Measurements from ENCODE around the gene RNF150.

The RNF150 gene

DNA sequence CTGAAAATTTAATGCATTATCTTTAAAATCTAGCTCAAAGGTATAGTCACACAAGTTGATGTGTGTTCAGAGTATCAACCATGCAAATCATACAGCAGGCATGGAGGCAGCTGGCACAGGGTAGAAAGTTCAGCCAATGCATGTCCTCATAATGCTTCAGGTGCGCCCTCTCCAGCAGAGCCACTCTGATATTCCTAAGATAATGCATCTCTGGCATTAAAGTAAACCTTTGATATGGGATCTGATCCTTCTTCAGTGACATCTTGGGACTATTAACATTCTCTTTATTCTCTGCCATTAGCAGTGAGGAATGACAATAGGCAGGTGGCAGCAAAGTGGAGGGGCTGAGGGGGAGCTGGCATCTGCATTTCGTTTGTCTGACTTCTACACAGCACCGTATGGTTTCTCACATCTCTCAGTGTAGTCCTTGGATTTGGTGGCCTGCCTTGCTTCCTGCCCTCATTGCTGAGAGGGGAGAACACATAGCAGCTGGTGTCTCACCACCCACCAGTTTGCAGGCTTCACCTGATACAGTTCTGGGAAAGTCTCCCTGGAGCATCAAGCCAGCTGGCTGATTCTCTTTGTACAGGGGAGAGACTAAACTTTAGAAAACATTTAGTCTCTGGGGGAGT lies 208.4 kb downstream of the RNF150 start:
- no peak for DNase-seq

DNA sequence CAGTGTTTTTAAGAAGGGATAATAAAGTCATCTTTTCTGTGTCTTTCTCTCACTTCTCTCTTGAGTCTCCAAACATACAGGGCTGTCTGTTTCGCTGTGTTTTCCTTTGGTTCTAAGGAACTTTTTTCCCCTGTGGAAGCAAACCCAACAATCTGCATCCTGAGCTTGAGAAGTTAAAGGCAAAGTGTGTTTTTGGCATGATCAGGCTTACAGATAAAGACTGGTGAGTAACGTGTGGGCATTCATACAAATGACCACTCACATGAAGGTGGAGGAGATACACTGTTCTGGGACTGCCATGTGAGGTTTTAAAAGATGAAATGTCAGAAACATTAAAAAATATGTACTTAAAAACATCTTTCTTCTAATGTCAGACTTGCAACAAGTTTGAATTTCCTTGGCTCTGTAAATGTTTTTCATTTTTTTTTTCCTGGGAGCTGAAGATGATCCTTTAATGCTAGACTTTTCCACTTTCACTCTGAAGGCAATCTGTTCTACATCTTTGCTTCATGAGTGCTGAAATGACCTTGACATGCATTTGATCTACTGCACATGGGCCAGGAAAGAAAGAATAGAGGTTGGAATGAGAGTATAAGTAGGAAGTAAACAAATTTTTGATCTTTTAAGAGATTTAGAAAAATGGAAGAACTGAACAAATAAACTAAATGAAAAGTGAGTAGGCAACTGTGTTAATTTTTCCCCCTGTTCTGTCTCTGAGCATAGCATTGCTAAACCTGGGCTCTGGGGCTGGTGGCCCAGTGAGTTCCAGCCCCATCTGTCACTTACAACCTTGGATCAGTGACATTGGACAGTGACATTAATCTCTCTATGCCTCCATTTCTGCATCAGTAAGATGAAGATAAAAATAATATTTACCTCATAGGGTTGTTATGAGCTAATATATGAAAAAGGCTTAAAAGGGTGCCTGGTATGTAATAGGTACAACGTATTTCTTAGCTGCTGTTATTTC lies 226.0 kb downstream of the RNF150 start:
- DNase-seq = no peak

DNA sequence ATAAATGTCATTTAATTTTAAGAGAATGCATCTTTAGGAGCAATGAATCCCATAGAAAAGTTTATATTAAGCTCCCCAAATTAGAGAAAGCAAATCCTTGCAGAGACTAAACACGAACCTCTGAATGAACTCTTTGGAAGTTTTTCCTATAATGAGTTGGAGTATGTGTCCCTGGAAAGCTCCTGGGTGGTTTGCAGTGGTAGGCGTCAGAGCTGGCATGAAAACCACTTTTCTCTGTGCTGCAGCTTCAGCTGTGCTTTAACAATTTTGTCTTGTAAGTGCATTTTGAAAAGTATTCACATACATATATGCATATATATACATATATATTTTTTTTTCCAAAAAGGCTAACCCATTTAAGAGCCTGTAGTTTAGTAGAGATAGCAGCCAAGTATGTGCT lies 228.4 kb downstream of the RNF150 start:
- no peak for DNase-seq

DNA sequence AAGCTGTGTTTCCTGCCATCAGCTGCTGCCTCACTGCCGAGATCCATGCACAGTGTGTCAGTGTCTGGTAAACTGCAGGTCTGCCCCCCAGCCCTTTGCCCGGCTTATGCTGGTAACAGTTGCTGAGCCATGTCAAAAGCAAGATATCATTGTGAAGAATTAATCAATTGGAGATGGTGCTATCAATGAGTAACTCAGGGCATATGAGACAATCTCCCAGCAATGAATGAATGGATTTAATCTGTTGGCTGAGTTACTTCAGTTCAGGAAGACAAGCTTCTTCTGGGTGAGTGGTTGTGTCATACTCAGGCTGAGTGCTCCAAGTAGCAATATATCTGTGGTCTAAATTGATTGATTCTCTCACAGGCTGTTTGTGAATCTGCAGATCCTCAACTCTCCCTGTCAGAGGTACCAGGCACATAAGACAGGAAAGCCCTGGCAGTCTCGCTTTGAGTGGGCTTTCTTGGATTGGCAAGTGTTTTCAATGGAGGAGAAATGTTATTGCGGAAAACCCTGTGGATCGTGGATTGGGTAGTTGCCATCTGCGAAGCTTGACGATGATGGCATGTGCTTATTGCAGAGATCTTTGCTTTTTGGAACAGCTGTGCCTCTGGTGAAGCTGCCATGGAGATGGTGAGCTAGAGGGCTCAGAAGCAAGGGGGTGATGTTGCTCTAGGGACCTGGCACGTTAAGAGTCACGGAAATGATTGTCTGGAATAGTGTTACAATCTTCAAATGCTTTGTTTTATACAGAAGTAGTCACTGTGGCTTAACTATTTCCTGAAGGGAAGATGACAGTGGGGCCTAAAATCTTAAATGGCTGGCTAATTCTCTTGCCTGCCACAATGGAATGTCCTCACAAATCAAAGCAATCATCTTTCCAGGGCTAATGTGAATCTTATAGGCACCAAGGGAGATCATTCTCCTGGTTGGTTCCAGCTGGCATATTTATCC lies 229.5 kb downstream of the RNF150 start:
- no peak for DNase-seq

- DNase-seq = no peak
Observed at GRCh38 chr4:140901736-140902336, 231.4 kb downstream of the RNF150 start.

GRCh38 chr4:140893939-140894338 lies 239.3 kb downstream of the RNF150 start:
- DNase-seq = no peak

GRCh38 chr4:140888054-140888453 lies 245.2 kb downstream of the RNF150 start:
- DNase-seq = no peak

DNA sequence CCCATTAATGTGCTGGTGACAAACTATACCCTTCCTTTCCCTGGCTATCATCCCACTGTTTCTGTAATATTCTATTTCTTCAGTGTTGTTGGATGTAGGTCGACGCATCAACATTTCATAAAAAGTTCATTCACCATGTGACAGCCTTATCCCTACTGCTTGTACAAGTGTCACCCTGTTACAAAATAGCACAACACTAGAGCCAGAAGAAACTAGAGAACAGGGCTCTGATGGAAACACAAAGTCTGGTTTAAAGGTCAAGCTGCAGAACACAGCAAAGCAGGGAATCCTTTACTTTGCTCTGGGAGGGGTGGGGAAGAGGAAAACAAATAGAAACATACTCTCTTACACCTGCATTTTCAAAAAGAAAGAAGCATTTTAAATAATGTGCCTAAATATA lies 245.8 kb downstream of the RNF150 start:
- DNase-seq = no peak

DNA sequence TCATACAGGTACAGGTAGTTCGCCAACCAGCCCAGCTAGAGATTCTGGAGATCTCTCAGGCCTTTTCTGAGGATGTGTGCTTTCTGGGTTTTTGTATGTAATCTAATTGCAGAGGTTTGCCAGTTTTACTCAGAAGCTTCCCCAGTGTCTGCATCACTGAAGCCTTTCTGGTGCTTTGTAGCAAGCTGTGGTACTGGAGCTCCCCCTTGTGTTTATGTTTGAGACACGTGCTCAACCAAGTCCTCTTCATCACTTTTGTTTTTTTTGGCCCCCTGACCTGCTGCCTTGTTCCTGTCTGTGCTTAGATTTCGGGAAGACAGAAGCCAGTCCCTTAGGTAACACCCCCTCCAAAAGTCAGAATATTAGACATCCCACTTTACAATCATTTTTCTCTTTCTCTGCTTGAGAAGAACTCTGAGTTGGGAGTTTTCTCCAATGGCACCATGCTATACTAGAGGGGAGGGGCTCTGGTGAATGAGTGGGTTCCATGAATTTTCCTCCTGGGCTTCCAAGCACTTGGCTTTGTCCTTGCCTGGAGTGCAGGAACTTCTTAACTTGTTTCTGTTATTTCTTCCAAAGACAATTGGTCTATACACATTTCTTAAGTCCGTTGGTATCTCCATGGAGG lies 248.7 kb downstream of the RNF150 start:
- DNase-seq = no peak

GRCh38 chr4:140877781-140878180 lies 255.5 kb downstream of the RNF150 start:
- DNase-seq = no peak

- no peak for DNase-seq
Observed at GRCh38 chr4:140876615-140877364, 256.5 kb downstream of the RNF150 start.

- DNase-seq = no peak
Observed at GRCh38 chr4:140875746-140876452, 257.4 kb downstream of the RNF150 start.

GRCh38 chr4:140874056-140874455 lies 259.2 kb downstream of the RNF150 start:
- no peak for DNase-seq

DNA sequence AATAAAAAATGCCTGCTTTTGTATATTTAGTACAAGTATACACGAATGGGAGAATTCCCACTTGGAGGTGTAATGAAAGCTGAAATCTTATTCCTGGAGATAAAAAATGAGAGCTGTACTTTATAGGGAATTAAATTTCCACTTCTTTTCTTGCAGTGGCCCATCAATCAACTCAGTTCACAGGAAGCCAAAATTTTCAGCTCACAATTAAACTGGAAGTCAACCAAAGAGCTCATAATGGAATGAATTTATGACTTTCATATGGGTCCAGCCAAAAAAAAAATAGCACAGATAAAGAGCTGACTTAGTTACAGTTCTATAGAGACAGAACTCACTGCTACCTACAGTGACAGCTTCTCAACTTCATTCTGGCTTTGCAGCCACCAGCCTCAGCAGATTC lies 261.9 kb downstream of the RNF150 start:
- no peak for DNase-seq

GRCh38 chr4:140870427-140870826 lies 262.8 kb downstream of the RNF150 start:
- no peak for DNase-seq

GRCh38 chr4:140869446-140869845 lies 263.8 kb downstream of the RNF150 start:
- no peak for DNase-seq

- DNase-seq = no peak
Observed at GRCh38 chr4:140867356-140867755, 265.9 kb downstream of the RNF150 start.

- DNase-seq = no peak
Observed at GRCh38 chr4:140866492-140867005, 266.7 kb downstream of the RNF150 start.

- DNase-seq = no peak
Observed at GRCh38 chr4:140865253-140866217, 267.7 kb downstream of the RNF150 start.

Measured in right kidney (tissue), 1 donor.